ENCODE data around the gene RAC2.
"Not testable (repeated sequence)": the region's sequence is repeated elsewhere in the genome, so short reads cannot be mapped to it uniquely, and the experiment has no call there.

The RAC2 gene

GRCh38 chr22:37204045-37204655 is 39.9 kb downstream of the RAC2 start:
- no peak for DNase-seq (ENCODE audit: low read depth)

- no peak for DNase-seq (ENCODE audit: low read depth)
Observed at GRCh38 chr22:37203354-37204044, 40.6 kb downstream of the RAC2 start.

GRCh38 chr22:37202716-37203115 is 41.4 kb downstream of the RAC2 start:
- DNase-seq (ENCODE audit: low read depth): no peak

- no peak for DNase-seq (ENCODE audit: low read depth)
Observed at GRCh38 chr22:37202001-37202555, 42.0 kb downstream of the RAC2 start.

- not testable (repeated sequence) for DNase-seq (ENCODE audit: low read depth)
Observed at GRCh38 chr22:37201443-37201820, 42.6 kb downstream of the RAC2 start.

- no peak for DNase-seq (ENCODE audit: low read depth)
Observed at GRCh38 chr22:37199760-37200108, 44.3 kb downstream of the RAC2 start.

GRCh38 chr22:37199103-37199759 is 44.8 kb downstream of the RAC2 start:
- peak; percentile 92 for DNase-seq (ENCODE audit: low read depth)

- peak; percentile 35 for DNase-seq (ENCODE audit: low read depth)
Observed at GRCh38 chr22:37198258-37199102, 45.6 kb downstream of the RAC2 start.

GRCh38 chr22:37197451-37198257 is 46.4 kb downstream of the RAC2 start:
- DNase-seq (ENCODE audit: low read depth): no peak

GRCh38 chr22:37196539-37197450 is 47.3 kb downstream of the RAC2 start:
- no peak for DNase-seq (ENCODE audit: low read depth)

GRCh38 chr22:37195921-37196320 is 48.1 kb downstream of the RAC2 start:
- no peak for DNase-seq (ENCODE audit: low read depth)

- DNase-seq (ENCODE audit: low read depth): no peak
Observed at GRCh38 chr22:37194750-37195149, 49.3 kb downstream of the RAC2 start.

GRCh38 chr22:37193629-37194191 is 50.4 kb downstream of the RAC2 start:
- no peak for DNase-seq (ENCODE audit: low read depth)

GRCh38 chr22:37192741-37193140 is 51.3 kb downstream of the RAC2 start:
- DNase-seq (ENCODE audit: low read depth): no peak

- DNase-seq (ENCODE audit: low read depth): no peak
Observed at GRCh38 chr22:37192204-37192603, 51.9 kb downstream of the RAC2 start.

GRCh38 chr22:37190262-37190780 is 53.7 kb downstream of the RAC2 start:
- DNase-seq (ENCODE audit: low read depth): no peak

- DNase-seq (ENCODE audit: low read depth): no peak
Observed at GRCh38 chr22:37188901-37189466, 55.1 kb downstream of the RAC2 start.

- DNase-seq (ENCODE audit: low read depth): no peak
Observed at GRCh38 chr22:37187891-37188761, 55.9 kb downstream of the RAC2 start, which contains the start of gene C1QTNF6. Gene C1QTNF6 (minus strand): TSS chr22:37188247. CDS start chr22:37188213, 34 bp downstream.
